GM12878 (cell line): ENCODE results near the gene ZNF212.

Experiments used
- CHD2 ChIP-seq: IDR thresholded peaks from 2 replicates; pipeline ENCODE4 v1.6.1; 2011; ENCODE audit warnings: low read depth, low read length, improper control_type of control experiment, borderline replicate concordance
- CHD4 ChIP-seq: fragments of 200-600 bp; sonication (generic); IDR thresholded peaks from 2 replicates; pipeline ENCODE4 v1.6.1; 2016; ENCODE audit warnings: mild to moderate bottlenecking
- EZH2 ChIP-seq: IDR thresholded peaks from 2 replicates; pipeline ENCODE4 v1.6.1; 2012; ENCODE audit warnings: low read depth, mild to moderate bottlenecking, control low read depth, inconsistent platforms, low read length, borderline replicate concordance; ENCODE audit not compliant: control insufficient read depth
- FOXK2 ChIP-seq: fragments of 450-650 bp; IDR thresholded peaks from 2 replicates; pipeline ENCODE4 v1.6.1; 2017; ENCODE audit warnings: mild to moderate bottlenecking, moderate library complexity
- POLR2A ChIP-seq: IDR thresholded peaks from 2 replicates; pipeline ENCODE4 v1.6.1; 2011; ENCODE audit warnings: low read depth, mild to moderate bottlenecking, low read length
- TF ChIP-seq, protein P1 (sequence below): IDR thresholded peaks from 2 replicates; pipeline ENCODE4 v1.6.1; 2011; ENCODE audit warnings: low read depth, mild to moderate bottlenecking, low read length, moderate library complexity, borderline replicate concordance; ENCODE audit errors: extremely low read depth

DNA sequence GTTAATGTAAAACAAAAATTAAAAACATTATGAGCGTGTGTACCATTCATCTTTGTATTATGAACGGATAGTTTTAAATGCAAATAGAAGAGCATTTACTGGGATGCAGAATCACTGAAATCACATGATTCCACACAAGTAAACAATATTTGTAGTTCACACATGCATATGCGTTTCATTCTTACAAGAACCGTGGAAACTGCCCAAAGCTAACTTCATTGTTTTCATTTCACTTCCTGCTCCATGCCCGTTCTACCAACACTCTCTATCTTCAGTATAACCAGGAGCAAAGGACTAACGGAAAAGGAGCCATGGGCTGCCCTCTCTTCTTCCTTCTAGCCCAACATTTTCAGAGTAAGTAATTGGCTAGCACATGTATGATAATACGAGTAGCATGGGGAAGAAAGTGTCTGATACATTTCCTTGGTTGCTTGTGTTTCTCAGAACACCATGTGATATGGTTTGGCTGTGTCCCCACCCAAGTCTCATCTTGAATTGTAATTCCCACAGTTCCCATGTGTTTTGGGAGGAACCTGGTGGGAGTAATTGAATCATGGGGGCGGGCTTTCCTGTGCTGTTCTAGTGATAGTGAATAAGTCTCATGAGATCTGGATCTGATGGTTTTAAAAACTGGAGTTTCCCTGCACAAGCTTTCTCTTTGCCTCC is 61.3 kb downstream of the ZNF212 start:
- TF ChIP-seq EZH2 (no peak), CHD2 (no peak), FOXK2 (no peak), POLR2A (no peak), CHD4 (no peak)
- TF ChIP-seq, protein P1, sequence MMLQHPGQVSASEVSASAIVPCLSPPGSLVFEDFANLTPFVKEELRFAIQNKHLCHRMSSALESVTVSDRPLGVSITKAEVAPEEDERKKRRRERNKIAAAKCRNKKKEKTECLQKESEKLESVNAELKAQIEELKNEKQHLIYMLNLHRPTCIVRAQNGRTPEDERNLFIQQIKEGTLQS, result no peak
